Measurements from ENCODE around the gene SNN.

- TF ChIP-seq CTCF (IDR thresholded peaks at IDR 0.05) (no peak), POLR2A (IDR thresholded peaks at IDR 0.05) (no peak)
These were observed 32.2 kb downstream of the SNN start for GRCh38 chr16:11700264-11701029.
